ENCODE data around the gene MDFIC. TPM values are rescaled to one million over a fixed set of nuclear protein-coding genes. Genes with fewer than 3 reads are reported as not detected.
"Not testable (repeated sequence)": the region's sequence is repeated elsewhere in the genome, so short reads cannot be mapped to it uniquely, and the experiment has no call there.

The MDFIC gene, protein sequence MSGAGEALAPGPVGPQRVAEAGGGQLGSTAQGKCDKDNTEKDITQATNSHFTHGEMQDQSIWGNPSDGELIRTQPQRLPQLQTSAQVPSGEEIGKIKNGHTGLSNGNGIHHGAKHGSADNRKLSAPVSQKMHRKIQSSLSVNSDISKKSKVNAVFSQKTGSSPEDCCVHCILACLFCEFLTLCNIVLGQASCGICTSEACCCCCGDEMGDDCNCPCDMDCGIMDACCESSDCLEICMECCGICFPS
- 30.1 TPM for polyA plus RNA-seq (ENCODE audit: insufficient read length)

DNA sequence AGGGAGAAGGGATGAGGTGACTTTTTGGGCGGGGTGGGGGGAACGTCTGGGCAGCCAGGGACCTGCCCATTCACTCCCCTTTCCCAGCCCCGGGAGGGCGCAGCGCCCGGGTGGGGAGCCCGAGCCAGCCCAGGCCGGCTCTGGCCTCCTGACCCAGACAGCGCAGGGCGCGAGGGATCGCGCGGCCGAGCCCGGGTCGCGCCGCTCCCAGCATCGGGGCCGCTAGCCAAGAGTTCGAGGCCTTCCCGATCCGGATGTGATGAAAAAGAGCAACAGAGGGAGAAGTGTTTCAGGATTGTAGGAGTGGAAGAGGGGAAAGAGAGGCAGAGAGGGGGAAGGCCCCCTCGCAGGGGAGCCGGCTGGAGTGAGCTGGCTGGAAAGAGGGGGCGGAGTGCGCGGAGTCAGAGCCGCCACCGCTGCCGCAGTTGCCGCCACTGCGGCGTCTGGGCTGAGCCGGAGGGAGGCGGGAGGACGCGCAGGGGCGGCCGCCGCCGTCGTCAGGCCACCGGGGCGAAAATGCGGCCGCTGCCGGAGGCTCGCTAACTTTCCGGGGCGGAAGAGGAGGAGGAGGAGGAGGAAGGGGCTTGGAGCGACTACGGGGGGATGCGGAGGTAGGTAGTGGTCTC lies at the start of gene MDFIC:
Gene MDFIC, plus strand, starts transcription at position 69 of the 626 bp plus-strand sequence. CDS start 940 bp downstream, outside the sequence.
- peak; percentile 84 for DNase-seq

DNA sequence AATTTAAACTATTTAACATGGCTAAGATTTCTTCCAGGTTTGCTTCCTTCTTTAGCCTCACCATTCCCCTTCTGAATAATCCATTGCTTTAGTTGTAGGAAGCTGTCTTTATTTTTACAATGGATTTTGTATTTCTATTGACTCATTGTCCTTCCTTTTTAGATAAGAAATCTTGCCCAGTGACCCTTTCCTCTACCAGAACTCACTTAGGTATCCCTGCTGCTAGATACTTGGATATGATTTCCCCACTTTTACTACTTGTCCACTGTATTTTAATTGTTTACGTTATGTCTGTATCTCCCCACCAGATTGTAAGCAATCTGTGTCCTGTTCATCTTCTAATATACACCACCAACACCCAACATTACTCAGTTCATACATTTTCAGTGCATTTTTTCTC lies 47.7 kb upstream of the MDFIC start:
- DNase-seq = no peak

DNA sequence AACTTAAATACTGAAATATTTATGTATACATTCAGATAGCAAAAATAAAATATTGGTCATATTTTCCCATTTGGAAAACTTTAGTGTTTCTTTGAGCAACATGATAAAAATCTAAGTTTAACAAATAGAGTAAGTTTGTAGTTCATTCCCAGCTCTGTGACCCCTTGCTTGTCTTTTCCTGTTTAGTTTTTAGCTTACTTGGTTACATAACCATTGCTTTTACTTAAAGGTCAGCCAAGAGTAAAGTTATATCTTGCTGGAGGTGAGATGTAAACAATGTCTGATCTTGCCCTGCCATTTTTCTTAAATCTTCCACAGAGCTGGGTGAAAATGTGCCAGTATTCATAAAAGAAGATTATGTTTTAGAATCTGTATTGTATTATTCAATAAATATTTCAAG lies 46.7 kb upstream of the MDFIC start:
- DNase-seq = no peak

DNA sequence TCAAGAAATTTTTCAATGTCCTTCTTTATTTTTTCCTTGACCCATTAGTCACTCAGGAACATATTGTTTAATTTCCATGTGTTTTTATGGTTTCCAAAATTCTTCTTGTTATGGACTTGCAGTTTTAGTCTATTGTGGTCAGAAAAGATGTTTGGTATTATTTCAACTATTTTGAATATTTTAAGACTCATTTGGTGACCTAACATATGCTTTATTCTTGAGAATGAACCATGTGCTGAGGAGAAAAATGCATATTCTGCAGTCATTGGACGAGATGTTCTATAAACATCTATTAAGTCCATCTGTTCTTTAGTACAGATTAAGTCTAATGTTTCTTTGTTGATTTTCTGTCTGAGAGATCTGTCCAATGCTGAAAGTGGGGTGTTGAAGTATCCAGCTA lies 42.3 kb upstream of the MDFIC start:
- DNase-seq = no peak

DNA sequence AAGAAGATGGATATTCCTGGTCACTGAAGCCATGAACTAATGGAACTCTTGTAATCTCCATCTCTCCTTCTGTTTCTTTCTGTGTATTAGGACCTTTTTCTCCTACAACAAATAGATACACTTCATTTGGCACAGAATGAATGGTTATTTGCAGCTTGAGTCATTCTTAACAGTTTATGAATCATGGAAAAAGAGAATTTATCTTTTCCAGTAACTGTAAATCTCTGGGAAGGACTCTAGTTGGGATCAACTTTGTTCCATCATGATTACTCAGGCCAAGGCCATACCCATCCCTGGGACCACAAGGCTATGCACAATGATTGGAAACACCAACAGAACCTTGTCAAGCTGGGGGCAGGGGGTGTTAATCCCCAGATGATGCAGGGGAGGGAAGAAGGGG lies 36.1 kb upstream of the MDFIC start:
- DNase-seq = no peak

DNA sequence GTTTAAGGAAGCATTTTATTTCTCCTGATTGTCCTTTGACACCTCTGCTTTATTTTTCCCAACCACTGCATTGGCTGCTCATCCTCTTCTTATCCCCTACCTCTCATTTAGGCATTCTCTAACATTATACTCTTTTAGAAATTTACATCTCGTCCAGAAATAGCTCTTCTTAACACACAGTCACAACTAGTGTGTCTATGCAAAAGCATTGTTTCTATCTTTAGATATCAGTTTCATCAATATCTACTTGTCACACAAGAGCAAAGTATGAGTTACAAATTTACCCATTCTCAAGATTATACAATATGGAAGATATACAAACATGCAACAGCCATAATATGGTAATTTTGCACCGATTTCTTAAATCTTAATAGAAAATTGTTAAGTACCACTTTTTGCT lies 35.7 kb upstream of the MDFIC start:
- DNase-seq = no peak

DNA sequence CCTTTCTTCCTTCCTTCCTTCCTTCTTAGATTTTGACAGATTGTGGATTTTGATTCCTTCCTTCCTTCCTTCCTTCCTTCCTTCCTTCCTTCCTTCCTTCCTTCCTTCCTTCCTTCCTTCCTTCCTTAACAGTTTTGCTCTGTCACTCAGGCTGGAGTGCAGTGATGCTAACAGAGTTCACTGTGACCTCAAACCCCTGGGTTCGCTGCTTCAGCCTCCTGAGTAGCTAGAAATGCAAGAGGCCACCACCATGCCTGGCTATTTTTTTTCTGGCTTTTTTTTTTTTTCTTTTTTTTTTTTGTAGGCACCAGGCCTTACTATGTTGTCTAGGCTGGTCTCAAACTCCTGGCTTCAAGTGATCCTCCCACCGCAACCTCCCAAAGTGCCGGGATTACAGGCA lies 32.8 kb upstream of the MDFIC start:
- not testable (repeated sequence) for DNase-seq

DNA sequence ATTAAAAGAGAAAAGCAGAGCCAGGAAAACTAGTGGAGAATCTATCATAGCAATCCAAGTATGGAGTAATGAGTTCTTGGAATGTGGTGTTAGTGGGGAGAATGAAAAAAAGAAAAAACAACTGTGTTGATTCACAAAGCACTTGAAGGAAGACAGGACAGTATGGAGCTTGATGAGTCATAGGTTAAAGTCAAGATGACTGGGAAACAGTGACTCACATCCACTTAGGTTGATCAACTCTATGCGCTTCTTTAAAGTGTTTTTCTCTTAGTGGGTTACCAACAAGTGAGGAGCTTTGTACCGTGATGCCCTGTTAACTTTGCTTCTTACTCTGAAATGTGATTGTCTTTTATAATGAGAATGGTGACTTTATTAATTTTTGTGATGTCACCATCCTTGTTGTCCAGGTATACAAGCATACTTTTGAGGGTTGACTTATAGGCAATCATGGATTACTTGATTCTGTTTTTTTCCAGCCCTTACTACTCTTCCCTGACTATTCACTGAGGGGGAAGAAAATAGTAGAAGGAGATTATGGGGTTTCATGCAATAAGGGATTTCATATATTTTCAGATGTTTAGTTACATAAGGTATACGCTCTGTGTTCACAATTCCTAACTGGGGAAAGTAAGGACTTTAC lies 32.1 kb upstream of the MDFIC start:
- DNase-seq = no peak

DNA sequence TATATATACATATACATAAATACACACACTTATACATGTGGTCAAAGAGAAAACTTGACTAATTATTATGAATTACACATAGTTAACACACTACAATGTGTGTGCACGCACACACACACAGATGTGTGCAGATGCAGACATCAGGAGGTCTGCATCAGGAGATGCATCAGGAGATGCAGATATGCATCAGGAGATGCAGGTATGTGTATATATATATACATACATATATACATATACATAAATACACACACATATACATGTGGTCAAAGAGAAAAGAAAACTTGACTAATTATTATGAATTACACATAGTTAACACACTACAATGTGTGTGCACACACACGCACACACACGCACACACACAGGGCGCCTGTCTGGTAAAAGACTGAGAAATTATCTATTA lies 31.3 kb upstream of the MDFIC start:
- no peak for DNase-seq

DNA sequence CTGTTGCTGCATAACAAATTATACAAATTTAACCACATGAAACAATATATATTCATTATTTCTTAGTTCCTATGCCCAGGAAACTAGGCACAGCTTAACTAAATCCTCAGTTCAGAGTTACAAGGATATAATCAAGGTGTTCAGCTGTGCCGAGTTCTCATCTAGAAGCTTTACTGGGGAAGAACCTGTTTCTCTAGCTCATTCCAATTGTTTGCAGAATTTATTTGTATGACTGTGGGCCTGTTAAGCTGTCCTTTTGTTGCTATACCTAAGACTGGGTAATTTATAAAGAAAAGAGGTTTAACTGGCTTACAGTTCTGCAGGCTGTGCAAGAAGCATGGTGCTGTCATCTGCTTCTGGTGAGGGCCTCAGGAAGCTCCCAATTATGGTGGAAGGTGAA lies 21.8 kb upstream of the MDFIC start:
- no peak for DNase-seq

DNA sequence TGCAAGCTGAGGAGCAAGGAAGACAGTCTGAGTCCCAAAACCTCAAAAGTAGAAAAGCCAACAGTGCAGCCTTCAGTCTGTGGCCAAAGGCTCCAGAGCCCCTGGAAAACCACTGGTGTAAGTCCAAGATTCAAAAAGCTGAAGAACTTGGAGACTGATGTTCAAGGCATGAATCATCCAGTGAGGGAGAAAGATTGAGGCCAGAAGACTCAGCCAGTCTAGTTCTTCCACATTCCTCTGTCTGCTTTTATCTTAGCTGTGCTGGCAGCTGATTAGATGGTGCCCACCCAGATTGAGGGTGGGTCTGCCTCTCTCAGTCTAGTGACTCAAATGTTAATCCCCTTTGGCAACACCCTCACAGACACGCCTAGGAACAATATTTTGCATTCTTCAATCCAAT lies 20.1 kb upstream of the MDFIC start:
- DNase-seq = no peak

DNA sequence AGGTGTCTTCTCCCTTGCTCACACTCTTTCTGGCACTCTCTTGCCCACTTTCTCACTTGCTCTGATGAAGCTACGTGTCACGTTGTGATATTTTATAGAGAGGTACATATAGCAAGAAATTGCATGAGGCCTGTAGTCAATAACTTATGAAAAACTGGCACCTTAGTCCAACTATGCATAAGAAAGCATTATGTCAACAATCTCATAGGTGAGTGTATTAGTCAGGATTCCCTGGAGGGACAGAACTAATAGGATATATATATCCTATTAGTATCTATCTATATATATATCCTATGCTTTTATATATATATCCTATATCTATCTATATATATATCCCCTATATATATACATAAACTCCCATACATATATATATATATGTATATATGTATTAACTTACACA lies 18.8 kb upstream of the MDFIC start:
- no peak for DNase-seq

DNA sequence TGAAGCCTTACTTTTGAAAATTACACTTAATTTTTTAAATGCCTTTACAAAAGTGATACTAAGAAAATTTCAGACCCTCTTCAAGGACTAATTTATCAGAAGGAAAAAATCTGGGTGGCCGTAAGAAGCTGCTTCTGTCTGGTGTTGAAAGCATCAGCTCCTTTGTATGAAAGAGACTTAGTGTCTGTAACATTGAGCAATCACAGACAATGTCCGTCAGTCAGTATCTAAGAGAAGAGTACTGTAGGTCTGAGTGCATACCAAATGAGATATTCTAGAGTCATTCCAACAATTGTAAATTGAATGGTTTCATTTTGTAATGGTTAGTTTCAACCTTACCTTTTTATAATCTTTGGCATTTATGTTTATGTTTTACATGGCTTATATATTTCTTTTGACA lies 11.1 kb upstream of the MDFIC start:
- no peak for DNase-seq

DNA sequence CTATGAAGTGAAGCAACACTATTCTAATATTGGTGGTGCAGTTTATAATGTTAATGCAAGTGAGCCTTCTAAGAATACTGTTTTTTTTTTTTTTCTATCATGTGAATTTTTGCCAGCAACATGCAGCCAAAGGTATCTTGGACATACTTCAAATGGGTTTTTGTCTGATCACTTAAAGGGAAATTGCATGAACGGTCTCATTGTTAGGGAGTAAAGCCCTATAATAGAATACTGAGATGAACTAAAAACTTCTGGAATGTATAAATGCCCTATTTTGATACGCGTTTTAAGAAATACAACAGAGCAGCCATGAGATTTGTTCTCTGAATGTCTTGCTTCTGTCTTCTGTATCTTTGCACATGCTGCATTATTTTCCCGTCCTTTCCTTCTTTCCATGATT lies 10.5 kb upstream of the MDFIC start:
- DNase-seq = no peak

DNA sequence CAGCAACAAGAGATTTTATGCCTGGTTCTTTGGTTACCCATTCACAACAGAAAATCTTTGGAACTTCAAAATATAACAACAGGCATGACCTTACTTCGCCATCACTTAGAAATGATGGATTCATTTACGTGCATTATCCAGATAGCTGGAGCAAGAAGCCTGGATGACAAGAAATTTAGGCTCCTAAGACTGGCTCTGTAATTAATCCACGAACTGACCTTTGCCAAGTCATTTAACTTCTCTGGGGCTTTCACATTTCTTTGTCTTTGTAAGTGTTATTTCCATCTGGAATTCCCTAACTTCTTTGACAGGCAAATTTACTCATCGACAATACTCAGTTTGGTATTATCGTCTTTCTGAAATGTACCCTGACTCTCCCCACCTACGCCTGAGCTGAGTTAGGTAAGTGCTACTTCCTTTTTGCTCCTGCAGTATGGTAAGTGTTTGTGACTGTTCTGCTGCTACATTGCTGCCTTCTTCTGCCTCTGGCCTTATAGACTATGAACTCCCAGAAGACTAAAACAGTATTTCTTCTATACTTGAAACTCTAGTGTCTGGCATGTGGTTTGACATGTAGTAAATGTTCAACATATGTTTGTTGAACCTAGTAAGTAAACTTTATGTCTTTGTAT lies 5.5 kb upstream of the MDFIC start:
- no peak for DNase-seq

DNA sequence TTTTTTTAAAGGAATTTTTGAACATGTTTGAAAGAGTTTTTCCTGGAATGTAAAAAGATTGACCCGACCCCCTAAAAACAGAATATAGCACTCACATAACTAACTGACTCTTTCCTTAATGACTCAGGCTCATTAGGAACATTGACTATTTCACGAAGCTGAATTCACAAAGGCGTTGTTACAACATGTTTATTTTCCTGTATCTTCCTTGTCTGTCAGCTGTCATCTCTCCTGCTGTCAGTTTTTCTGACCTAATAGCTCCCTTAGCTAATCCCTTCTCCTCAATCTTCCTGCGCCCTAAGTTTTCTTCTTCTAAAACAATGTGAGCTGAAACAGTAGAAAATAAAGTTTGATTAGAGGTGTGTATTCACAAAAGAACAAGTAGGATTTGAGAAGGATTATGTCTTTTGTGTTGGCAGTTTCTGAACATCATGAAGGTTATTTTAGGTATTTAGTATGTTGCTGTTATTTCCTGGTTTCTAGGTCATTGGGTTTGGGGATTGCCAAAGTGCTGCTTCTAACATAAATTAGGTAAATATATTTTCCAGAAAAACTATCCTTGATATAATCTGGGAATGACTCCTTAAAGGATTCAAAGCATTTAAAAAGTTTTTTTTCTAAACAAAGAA lies 4.6 kb upstream of the MDFIC start:
- no peak for DNase-seq

DNA sequence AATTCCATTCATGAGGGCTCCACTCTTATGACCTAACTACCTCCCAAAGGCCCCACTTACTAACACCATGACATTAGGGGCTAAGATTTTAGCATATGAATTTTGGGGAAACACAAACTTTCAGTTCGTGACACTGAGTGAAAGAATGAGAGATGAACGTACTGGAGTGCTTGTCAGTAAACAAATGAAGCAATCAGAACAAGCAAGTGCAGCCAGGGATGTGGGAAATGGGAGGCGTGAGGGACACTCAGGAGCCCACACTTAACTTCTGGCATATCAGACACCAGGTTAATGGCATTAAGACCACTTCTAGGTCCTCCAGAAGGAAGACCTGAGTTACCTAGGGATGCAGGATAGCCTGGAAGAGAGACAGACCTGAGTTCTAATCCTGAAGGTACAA lies 2.3 kb upstream of the MDFIC start:
- DNase-seq = no peak

DNA sequence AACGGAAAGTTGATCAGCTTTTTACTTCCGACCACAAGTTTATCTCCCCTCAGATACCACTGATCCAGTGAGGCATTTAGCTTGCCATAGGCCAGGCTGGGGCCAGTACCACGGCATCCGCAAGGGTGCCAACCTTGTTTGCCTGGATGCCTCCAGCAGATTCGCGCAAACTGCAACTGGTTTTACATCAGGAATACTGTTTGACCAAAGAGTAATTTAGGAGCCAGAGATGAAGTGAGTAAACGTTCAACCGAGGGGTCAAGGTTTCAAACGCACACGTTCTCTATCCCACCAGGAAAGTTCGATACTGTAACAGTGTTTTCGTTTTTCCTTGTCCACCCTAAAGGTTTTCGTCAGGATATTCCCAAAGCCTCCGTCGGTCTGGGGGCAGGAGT lies 266 bp upstream of the MDFIC start:
- DNase-seq = peak; percentile 30

DNA sequence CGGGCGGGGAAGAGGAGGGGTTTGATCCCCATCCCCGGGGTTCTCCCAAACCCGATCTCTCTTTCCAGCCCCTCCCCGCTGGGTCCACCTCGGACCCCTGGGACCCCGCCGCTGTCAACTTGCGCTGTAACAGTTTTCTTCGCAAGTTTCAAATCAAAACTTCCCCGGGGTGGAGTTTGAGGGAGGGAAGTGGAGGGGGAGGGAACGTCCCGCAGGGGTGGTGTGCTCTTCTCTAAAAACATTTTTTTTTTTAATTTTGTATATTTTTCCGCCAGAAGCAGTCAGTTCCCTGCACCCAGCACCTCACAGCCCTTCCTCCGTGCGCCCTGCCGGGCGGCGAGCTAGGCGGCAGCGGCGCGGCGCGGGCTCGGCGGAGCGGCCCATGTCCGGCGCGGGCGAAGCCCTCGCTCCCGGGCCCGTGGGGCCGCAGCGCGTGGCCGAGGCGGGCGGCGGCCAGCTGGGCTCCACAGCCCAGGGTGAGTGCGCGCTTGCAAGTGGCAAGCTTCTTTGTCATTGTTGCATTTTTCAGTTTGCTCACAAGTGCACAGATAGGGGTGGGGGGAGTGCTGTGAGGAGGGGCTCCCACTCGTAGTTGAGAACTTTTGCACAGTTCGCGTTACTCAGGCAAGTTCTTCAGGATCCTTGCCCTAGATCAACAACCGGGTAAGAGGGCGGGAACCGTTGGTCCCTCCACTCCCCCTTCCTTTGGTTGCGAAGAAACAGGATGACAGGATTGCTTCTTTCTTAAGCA lies 933 bp downstream of the MDFIC start:
- peak; percentile 74 for DNase-seq

DNA sequence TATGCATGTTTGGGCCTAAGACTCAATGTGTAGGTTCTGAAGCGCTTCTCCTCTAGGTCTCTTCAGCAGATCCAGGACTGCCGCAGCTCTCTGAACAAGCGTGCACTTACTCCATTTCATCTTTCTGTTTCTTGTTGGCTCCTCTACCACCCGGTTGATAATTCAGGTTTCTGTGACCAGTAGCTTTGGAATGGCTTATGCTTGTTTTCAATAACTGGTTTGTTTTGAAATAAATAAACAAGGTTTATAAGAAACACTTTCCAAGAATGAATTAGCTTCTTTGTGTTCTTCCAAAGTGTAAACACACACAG lies 1.5 kb downstream of the MDFIC start:
- no peak for DNase-seq

DNA sequence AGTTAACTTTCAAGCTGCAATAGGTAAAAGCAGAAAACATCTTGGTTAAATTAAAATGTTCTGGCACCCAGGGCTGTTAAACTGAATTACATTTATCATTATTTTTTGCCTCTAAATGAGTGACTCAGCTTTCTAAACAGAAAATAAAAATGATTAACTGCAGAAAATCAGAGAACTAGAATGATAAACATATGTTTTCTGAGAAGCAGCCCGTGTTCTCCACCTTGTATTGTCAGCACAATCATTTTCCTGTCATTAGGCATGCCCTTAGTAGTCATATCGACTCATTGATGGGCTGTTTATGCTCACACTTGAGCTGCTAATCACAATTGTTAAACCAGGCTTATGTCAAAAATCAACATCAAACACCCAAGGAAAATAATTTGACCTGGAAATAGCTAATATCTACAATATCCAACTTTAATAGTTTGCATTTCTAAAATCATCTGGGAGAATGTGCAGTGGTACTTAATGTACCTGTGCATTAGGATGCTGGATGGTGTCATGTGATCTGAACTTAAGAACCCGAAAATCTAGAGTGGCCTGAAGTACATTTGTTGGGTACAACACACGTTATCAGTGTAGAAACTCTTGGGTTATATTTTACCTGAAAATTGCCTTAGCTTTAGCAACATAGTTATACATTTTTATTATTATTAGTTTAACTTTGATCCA lies 2.3 kb downstream of the MDFIC start:
- no peak for DNase-seq

DNA sequence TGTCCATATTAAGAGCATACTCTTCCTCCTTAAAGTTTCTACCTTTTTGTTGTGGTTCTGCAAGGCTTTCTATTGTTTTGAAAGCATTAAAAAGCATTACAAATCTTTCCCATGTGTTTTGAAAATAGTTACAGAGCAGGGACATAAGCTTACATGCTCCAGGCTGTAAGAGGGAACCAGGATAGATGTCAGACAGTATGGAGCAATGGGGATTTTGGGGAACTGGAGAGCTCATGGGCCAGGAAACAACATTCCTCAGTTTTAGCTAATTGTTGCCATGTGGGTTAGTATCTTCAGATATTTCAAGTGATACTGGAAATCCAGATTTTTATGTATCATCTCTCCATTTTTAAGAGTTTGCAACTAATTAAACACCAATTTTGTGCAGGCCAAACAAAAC lies 3.5 kb downstream of the MDFIC start:
- DNase-seq = no peak
